H1 (cell line): ENCODE measurements around the gene DRP2. TPM values are rescaled to one million over a fixed set of nuclear protein-coding genes. Genes with fewer than 3 reads are reported as not detected.

Experiments used
- CTCF ChIA-PET: fragments of 300-600 bp; sonication (Branson Sonifier 250); formaldehyde crosslinking; loops from one replicate; lab custom pipeline; 2021; ENCODE audit not compliant: partially characterized antibody; lab: Charles Lee
- POLR2A ChIA-PET: fragments of 300-600 bp; sonication (Branson Sonifier 250); formaldehyde crosslinking; loops from one replicate; lab custom pipeline; 2021; ENCODE audit warnings: inconsistent platforms; ENCODE audit not compliant: partially characterized antibody; lab: Charles Lee
- DNase-seq, 2 experiments: peaks; one replicate each; pipeline versions ENCODE4 v3.0.0 to v3.0.0-alpha.2; 2010 to 2022; ENCODE audit warnings: low spot score in 2 of 2, low read depth in 1 of 2, mixed read lengths in 1 of 2
- FAIRE-seq: peaks from 2 replicates; lab custom pipeline; 2011; peaks lifted over from hg19 to GRCh38; lab: Jason Lieb, UNC
- H2AFZ ChIP-seq: 2 replicates; pipeline ENCODE4 v1.8.1; 2012; ENCODE audit warnings: low read length, inconsistent platforms
- H2AK5ac ChIP-seq: 2 replicates; pipeline ENCODE4 v1.6.1; 2013; ENCODE audit warnings: low read depth, low read length
- H2BK120ac ChIP-seq: replicated peaks from 2 replicates; pipeline ENCODE3; 2013; ENCODE audit warnings: low read depth, low read length, inconsistent platforms
- H2BK12ac ChIP-seq: 2 replicates; pipeline ENCODE4 v1.6.1; 2013; ENCODE audit warnings: low read depth, low read length
- H2BK15ac ChIP-seq: 2 replicates; pipeline ENCODE4 v1.6.1; 2013; ENCODE audit warnings: low read length
- H2BK20ac ChIP-seq: 2 replicates; pipeline ENCODE4 v1.6.1; 2013; ENCODE audit warnings: low read length
- H2BK5ac ChIP-seq: 2 replicates; pipeline ENCODE4 v1.6.1; 2013; ENCODE audit warnings: low read depth, low read length
- H3K14ac ChIP-seq: 2 replicates; pipeline ENCODE4 v1.6.1; 2013; ENCODE audit warnings: inconsistent platforms; ENCODE audit not compliant: insufficient read length
- H3K18ac ChIP-seq: 2 replicates; pipeline ENCODE4 v1.6.1; 2013; ENCODE audit warnings: low read length; ENCODE audit errors: extremely low read depth
- H3K23ac ChIP-seq: 2 replicates; pipeline ENCODE4 v1.6.1; 2013; ENCODE audit warnings: inconsistent platforms; ENCODE audit not compliant: insufficient read length
- H3K23me2 ChIP-seq: 2 replicates; pipeline ENCODE4 v1.6.1; 2013; ENCODE audit warnings: low read depth, low read length
- H3K27ac ChIP-seq: 2 replicates; pipeline ENCODE4 v1.6.1; 2011; ENCODE audit warnings: low read depth, low read length, inconsistent platforms
- H3K27me3 ChIP-seq, 4 experiments: replicated peaks in 1 of 4; 1 replicate in 1 of 4; 2 replicates in 3 of 4; pipeline versions ENCODE4 v1.6.1 to v1.8.1; 2011 to 2013; ENCODE audit warnings: low read length in 3 of 4, mild to moderate bottlenecking in 3 of 4, inconsistent platforms in 2 of 4, mixed read lengths in 2 of 4, moderate library complexity in 1 of 4; ENCODE audit not compliant: control insufficient read depth in 3 of 4, insufficient read depth in 3 of 4; ENCODE audit errors: extremely low read depth in 1 of 4
- H3K36me3 ChIP-seq, 4 experiments: 2 replicates each; pipeline versions ENCODE4 v1.6.1 to v1.8.1; 2011 to 2013; ENCODE audit warnings: mild to moderate bottlenecking in 4 of 4, low read length in 3 of 4, moderate library complexity in 2 of 4, control low read depth in 1 of 4, inconsistent platforms in 1 of 4; ENCODE audit not compliant: insufficient read depth in 4 of 4, control insufficient read depth in 2 of 4
- H3K4ac ChIP-seq: replicated peaks from 2 replicates; pipeline ENCODE3; 2013; ENCODE audit warnings: low read length, low read depth, mixed read lengths, inconsistent platforms; ENCODE audit not compliant: insufficient read length
- H3K4me1 ChIP-seq, 4 experiments: replicated peaks in 1 of 4; 1 replicate in 1 of 4; 2 replicates in 3 of 4; pipeline versions ENCODE4 v1.6.1 to v1.8.1; 2011 to 2013; ENCODE audit warnings: low read length in 3 of 4, inconsistent platforms in 2 of 4, mixed read lengths in 1 of 4; ENCODE audit not compliant: insufficient read depth in 4 of 4, control insufficient read depth in 3 of 4
- H3K4me2 ChIP-seq, 2 experiments: 2 replicates each; pipeline versions ENCODE4 v1.6.1 to v1.8.1; 2011 to 2013; ENCODE audit warnings: low read depth in 2 of 2, low read length in 2 of 2, control low read depth in 1 of 2, inconsistent platforms in 1 of 2, mild to moderate bottlenecking in 1 of 2; ENCODE audit not compliant: insufficient read depth in 1 of 2
- H3K4me3 ChIP-seq, 4 experiments: fragments of 200-600, 300-600 bp in 1 of 4; sonication (generic), shearing (Covaris generic), sonication (Bioruptor Twin) in 1 of 4; 2 replicates each; pipeline versions ENCODE4 v1.5.1 to v1.8.1; 2011 to 2016; ENCODE audit warnings: low read length in 4 of 4, low read depth in 3 of 4, control low read depth in 2 of 4, inconsistent platforms in 2 of 4, mild to moderate bottlenecking in 2 of 4, mixed read lengths in 1 of 4, moderate library complexity in 1 of 4; ENCODE audit not compliant: insufficient read depth in 2 of 4; ENCODE audit errors: extremely low read depth in 1 of 4
- H3K56ac ChIP-seq: replicated peaks from 2 replicates; pipeline ENCODE3; 2013; ENCODE audit warnings: low read depth, mild to moderate bottlenecking, mixed read lengths, low read length, inconsistent platforms; ENCODE audit not compliant: insufficient read length
- H3K79me1 ChIP-seq: 2 replicates; pipeline ENCODE4 v1.6.1; 2013; ENCODE audit warnings: low read depth, low read length, control low read depth
- H3K79me2 ChIP-seq, 2 experiments: 2 replicates each; pipeline versions ENCODE4 v1.6.1 to v1.8.1; 2012 to 2013; ENCODE audit warnings: low read length in 2 of 2, mild to moderate bottlenecking in 2 of 2, inconsistent platforms in 1 of 2; ENCODE audit not compliant: insufficient read depth in 2 of 2, control insufficient read depth in 1 of 2
- H3K9ac ChIP-seq, 4 experiments: replicated peaks in 1 of 4; 1 replicate in 1 of 4; 2 replicates in 3 of 4; pipeline versions ENCODE4 v1.6.1 to v1.8.1; 2011 to 2013; ENCODE audit warnings: low read depth in 3 of 4, low read length in 3 of 4, control low read depth in 2 of 4, mild to moderate bottlenecking in 2 of 4, moderate library complexity in 2 of 4, inconsistent platforms in 1 of 4; ENCODE audit errors: extremely low read depth in 1 of 4
- H3K9me3 ChIP-seq, 2 experiments: 2 replicates each; pipeline versions ENCODE4 v1.6.1 to v1.8.1; 2012 to 2013; ENCODE audit warnings: mild to moderate bottlenecking in 2 of 2, moderate library complexity in 2 of 2, control low read depth in 1 of 2, inconsistent platforms in 1 of 2, low read depth in 1 of 2, low read length in 1 of 2, mixed read lengths in 1 of 2; ENCODE audit not compliant: insufficient read depth in 2 of 2
- H4K20me1 ChIP-seq, 2 experiments: replicated peaks in 1 of 2; 2 replicates each; pipeline versions ENCODE3 to v1.8.1; 2011 to 2013; ENCODE audit warnings: inconsistent platforms in 2 of 2, low read length in 2 of 2, mild to moderate bottlenecking in 1 of 2; ENCODE audit not compliant: insufficient read depth in 2 of 2, control insufficient read depth in 1 of 2
- H4K5ac ChIP-seq: 2 replicates; pipeline ENCODE4 v1.6.1; 2013; ENCODE audit warnings: low read length, low read depth, mixed read lengths, inconsistent platforms; ENCODE audit not compliant: insufficient read length
- H4K8ac ChIP-seq: 2 replicates; pipeline ENCODE4 v1.8.0; 2013; ENCODE audit warnings: mild to moderate bottlenecking, moderate library complexity, low read length, inconsistent platforms; ENCODE audit not compliant: insufficient read depth; ENCODE audit errors: extremely low read depth
- H4K91ac ChIP-seq: replicated peaks from 2 replicates; pipeline ENCODE3; 2013; ENCODE audit warnings: low read length, mixed read lengths, inconsistent platforms; ENCODE audit not compliant: insufficient read length
- ATF3 ChIP-seq: IDR thresholded peaks from 2 replicates; pipeline ENCODE4 v1.6.1; 2011; ENCODE audit warnings: low read depth, mild to moderate bottlenecking, low read length; ENCODE audit not compliant: insufficient read depth
- CBX8 ChIP-seq: fragments of 300-800, 300-1000 bp; sonication (generic); IDR thresholded peaks from 2 replicates; pipeline ENCODE4 v1.7.1; 2016; ENCODE audit warnings: low read depth, low read length, borderline replicate concordance
- CEBPB ChIP-seq: IDR thresholded peaks from 2 replicates; pipeline ENCODE4 v1.6.1; 2012; ENCODE audit warnings: low read depth, low read length
- E2F6 ChIP-seq: IDR thresholded peaks from 2 replicates; pipeline ENCODE4 v1.6.1; 2012; ENCODE audit warnings: inconsistent platforms
- NRF1 ChIP-seq: IDR thresholded peaks from 2 replicates; pipeline ENCODE4 v1.6.1; 2011; ENCODE audit warnings: mild to moderate bottlenecking, low read depth, low read length, improper control_type of control experiment
- POLR2A ChIP-seq, 2 experiments: IDR thresholded peaks; 1 replicate in 1 of 2; 2 replicates in 1 of 2; pipeline ENCODE4 v1.6.1; 2011; ENCODE audit warnings: low read depth in 2 of 2, low read length in 2 of 2, mild to moderate bottlenecking in 2 of 2; ENCODE audit errors: control extremely low read depth in 1 of 2
- RAD21 ChIP-seq, 2 experiments: IDR thresholded peaks in 1 of 2; conservative IDR thresholded peaks in 1 of 2; 2 replicates each; pipeline ENCODE4 v1.6.1; 2011; ENCODE audit warnings: low read depth in 2 of 2, low read length in 2 of 2, improper control_type of control experiment in 1 of 2, inconsistent platforms in 1 of 2, mild to moderate bottlenecking in 1 of 2, moderate library complexity in 1 of 2
- RNF2 ChIP-seq: fragments of 200-900, 300-1000 bp; sonication (generic); IDR thresholded peaks from 2 replicates; pipeline ENCODE4 v1.7.1; 2016; ENCODE audit warnings: borderline replicate concordance, low read depth, mild to moderate bottlenecking, antibody characterized with exemption, low read length; ENCODE audit not compliant: poor library complexity, severe bottlenecking; ENCODE audit errors: missing control alignments
- SP2 ChIP-seq: IDR thresholded peaks from 2 replicates; pipeline ENCODE4 v1.6.1; 2012; ENCODE audit warnings: mild to moderate bottlenecking, low read length, inconsistent platforms
- SUZ12 ChIP-seq: fragments of 200-600 bp; sonication (generic); IDR thresholded peaks from 2 replicates; pipeline ENCODE4 v1.6.1; 2012; ENCODE audit warnings: mild to moderate bottlenecking, inconsistent platforms, low read length, moderate library complexity, mixed read lengths
- USF2 ChIP-seq: IDR thresholded peaks from 2 replicates; pipeline ENCODE4 v1.6.1; 2011; ENCODE audit warnings: low read length, improper control_type of control experiment
- YY1 ChIP-seq: IDR thresholded peaks from 2 replicates; pipeline ENCODE4 v1.6.1; 2011; ENCODE audit warnings: low read depth, mild to moderate bottlenecking, low read length
- WGBS, 2 experiments: shearing (Covaris generic) in 1 of 2; methylation state at CpG; one replicate each; pipeline versions ENCODE4 v1.1.6 to v1.1.7; 2013 to 2015; ENCODE audit warnings: low lambda C conversion rate in 2 of 2, mixed read lengths in 2 of 2, inconsistent platforms in 1 of 2, low coverage in 1 of 2, missing lambda C conversion rate in 1 of 2; ENCODE audit not compliant: insufficient replicate concordance in 2 of 2, insufficient coverage in 1 of 2, insufficient read length in 1 of 2; ENCODE audit errors: extremely low coverage in 1 of 2, missing lambda C conversion rate in 1 of 2; 5-methylcytosine and 5-hydroxymethylcytosine counted together
- polyA plus RNA-seq, 7 experiments: library from polyadenylated mRNA; depleted of rRNA in 3 of 7; stranded (reverse) in 5 of 7; unstranded in 2 of 7; fragments of >200 nt in 5 of 7; fragments of 200-250 nt in 2 of 7; gene quantifications; 1 replicate in 5 of 7; 2 replicates in 1 of 7; 4 replicates in 1 of 7; pipeline versions ENCODE4 v1.2.1 to v1.2.3, GENCODE V29; 2011 to 2013; ENCODE audit warnings: missing spikeins in 2 of 7, mixed read lengths in 2 of 7
- total RNA-seq: library from RNA; stranded (reverse); fragmentation: NEBNext Ultra II Directional; extraction: Animal tissue kit (Norgen Biotek cat#: 25700); gene quantifications from 2 replicates; pipeline ENCODE4 v1.2.1, GENCODE V29; 2021

DRP2 gene
- total and polyA plus RNA-seq, 2 of the 8 experiments (the other 6 are each of a cell fraction or from before 2014, with no cell fraction given) = 0.18 to 0.20 TPM

GRCh38 chrX:101223226-101223625 is 3.6 kb downstream of the DRP2 start:
- no peaks in the 10 kb centered on the region for H3K23me2 ChIP-seq
- no peak overlapping the region for H3K9ac ChIP-seq
- H3K27ac ChIP-seq = no peak overlapping the region
- no peaks in the 10 kb centered on the region for H3K27me3 ChIP-seq
- H3K9me3 ChIP-seq = no peaks in the 10 kb centered on the region
- FAIRE-seq (no peak), DNase-seq (no peak)
- no peak overlapping the region for H2AFZ ChIP-seq
- no peak overlapping the region for H4K8ac ChIP-seq
- 88% methylated on average over 1 of the region's 1 CpG; no CpG with 5 or more reads in 1 of the 2 experiments for WGBS, 2 experiments
- no peak overlapping the region for H3K23ac ChIP-seq
- no peaks in the 10 kb centered on the region for H3K36me3 ChIP-seq
- no peak overlapping the region for H3K14ac ChIP-seq
- no peak overlapping the region for H2BK15ac ChIP-seq
- no peak overlapping the region for H2AK5ac ChIP-seq
- no peak overlapping the region for H2BK20ac ChIP-seq
- no peak overlapping the region for H3K4me2 ChIP-seq
- no peak overlapping the region for H3K4ac ChIP-seq
- no peaks in the 10 kb centered on the region for H4K20me1 ChIP-seq
- no peak overlapping the region for H2BK12ac ChIP-seq
- H3K4me1 ChIP-seq = peaks cover 0 to 3% (median 1%) of the 10 kb centered on the region in 4 experiments; a peak in 3 of 7 replicates
- no peaks in the 10 kb centered on the region for H3K79me1 ChIP-seq
- no peak overlapping the region for H4K91ac ChIP-seq
- POLR2A ChIA-PET = no interaction called here
- H4K5ac ChIP-seq = no peak overlapping the region
- no peaks in the 10 kb centered on the region for H3K79me2 ChIP-seq
- H2BK120ac ChIP-seq = no peak overlapping the region
- no peak overlapping the region for H2BK5ac ChIP-seq
- no peak overlapping the region for H3K4me3 ChIP-seq
- no peak overlapping the region for H3K18ac ChIP-seq
- H3K56ac ChIP-seq = no peak overlapping the region
- CTCF ChIA-PET = no interaction called here
- TF ChIP-seq SUZ12 (no peak), POLR2A (IDR thresholded peaks at IDR 0.05; ENCODE audit: control extremely low read depth in 1 of 2, low read depth in 2 of 2, low read length in 2 of 2) (no peak), E2F6 (no peak), RNF2 (no peak), USF2 (no peak), CEBPB (no peak), ATF3 (no peak), NRF1 (no peak), YY1 (no peak), RAD21 (IDR thresholded peaks at IDR 0.05 in 1 of 2, conservative IDR thresholded peaks at IDR 0.05 in 1 of 2; ENCODE audit: low read depth in 2 of 2, low read length in 2 of 2) (no peak), CBX8 (no peak), SP2 (no peak)
